Spleen (tissue), 11 donors: ENCODE measurements around the gene EMX2. TPM values are rescaled to one million over a fixed set of nuclear protein-coding genes. Genes with fewer than 3 reads are reported as not detected.

ENCODE experiments used
- DNase-seq: peaks from one replicate; pipeline ENCODE4 v3.0.0-alpha.2; 2020
- H3K27ac ChIP-seq, 8 donors: fragments of 200-600 bp; sonication (generic) in 7 of 8; 1 replicate in 4 of 8; 2 replicates in 4 of 8; pipeline versions ENCODE4 v1.5.0 to v1.8.0; 2016 to 2021; ENCODE audit warnings: inconsistent platforms in 4 of 8, mild to moderate bottlenecking in 4 of 8, moderate library complexity in 1 of 8
- H3K27me3 ChIP-seq, 7 donors: fragments of 200-600 bp; sonication (generic) in 6 of 7; replicated peaks in 1 of 7; 1 replicate in 4 of 7; 2 replicates in 3 of 7; pipeline versions ENCODE4 v1.5.0 to v1.8.0; 2016 to 2021; ENCODE audit warnings: inconsistent platforms in 3 of 7, mild to moderate bottlenecking in 1 of 7
- H3K36me3 ChIP-seq, 6 donors: fragments of 200-600 bp; sonication (generic) in 5 of 6; 1 replicate in 4 of 6; 2 replicates in 2 of 6; pipeline versions ENCODE4 v1.5.0 to v1.8.0; 2016 to 2021; ENCODE audit warnings: inconsistent platforms in 2 of 6
- H3K4me1 ChIP-seq, 6 donors: fragments of 200-600 bp; sonication (generic) in 5 of 6; 1 replicate in 3 of 6; 2 replicates in 3 of 6; pipeline versions ENCODE4 v1.5.0 to v1.8.0; 2016 to 2021; ENCODE audit warnings: inconsistent platforms in 3 of 6
- H3K4me3 ChIP-seq, 8 donors: fragments of 200-600 bp; sonication (generic) in 7 of 8; 1 replicate in 4 of 8; 2 replicates in 4 of 8; pipeline versions ENCODE4 v1.5.0 to v1.8.0; 2016 to 2021; ENCODE audit warnings: inconsistent platforms in 4 of 8, mild to moderate bottlenecking in 4 of 8, moderate library complexity in 2 of 8
- H3K9me3 ChIP-seq, 8 donors: fragments of 200-600 bp; sonication (generic) in 7 of 8; 1 replicate in 4 of 8; 2 replicates in 4 of 8; pipeline versions ENCODE4 v1.5.0 to v1.8.0; 2016 to 2021; ENCODE audit warnings: inconsistent platforms in 4 of 8
- POLR2A ChIP-seq, 3 donors: fragments of 450-650 bp; IDR thresholded peaks; one replicate each; pipeline ENCODE4 v1.5.1; 2017; ENCODE audit warnings: antibody characterized with exemption in 3 of 3, mild to moderate bottlenecking in 1 of 3
- POLR2AphosphoS5 ChIP-seq, 3 donors: sonication (generic); formaldehyde crosslinking; IDR thresholded peaks; one replicate each; pipeline ENCODE4 v1.5.1; 2017; ENCODE audit warnings: antibody characterized with exemption in 3 of 3
- WGBS, 5 donors: extraction: QIAGEN DNeasy Blood & Tissue Kit in 3 of 5; methylation state at CpG; one replicate each; pipeline versions ENCODE4 v1.1.5 to v1.1.7; 2013 to 2018; 5-methylcytosine and 5-hydroxymethylcytosine counted together
- intact Hi-C: fragments of 100-400 bp; cut with DNase I; formaldehyde crosslinking; loops from one replicate; pipeline ENCODE4 v1.15.0; 2023; ENCODE audit warnings: low total_unique reads
- polyA plus RNA-seq, 3 donors: library from polyadenylated mRNA; stranded (reverse); fragments of 200-250 nt; gene quantifications; one replicate each; pipeline ENCODE4 v1.2.1, GENCODE V29; 2013
- total RNA-seq, 7 donors: library from RNA; depleted of rRNA in 3 of 7; stranded (reverse); fragments of >200 nt in 3 of 7; fragmentation: NEBNext Ultra II Directional in 4 of 7; extraction: Animal tissue kit (Norgen Biotek cat#: 25700) in 4 of 7; gene quantifications; one replicate each; pipeline versions ENCODE4 v1.1.0 to v1.2.1, GENCODE V29; 2016 to 2021
- TF ChIP-seq, protein P1 (sequence below), 11 experiments: fragments of 200-600 bp in 7 of 11; fragments of 450-650 bp in 4 of 11; sonication (generic) in 4 of 11; IDR thresholded peaks in 8 of 11; conservative IDR thresholded peaks in 3 of 11; 1 replicate in 7 of 11; 2 replicates in 4 of 11; pipeline versions ENCODE4 v1.4.0 to v1.8.0; 2016 to 2021; ENCODE audit warnings: antibody characterized with exemption in 11 of 11, inconsistent platforms in 4 of 11, mild to moderate bottlenecking in 1 of 11
- donor health status: healthy with polysubstance abuse.
- donor health status: DM: no; HTN: no; CAD: no; lungs with moderate emphysema.
- donor health status: DM: no; HTN: no; CAD: no.
- donor health status: Bipolar disorder and iron deficiency.
- donor health status: healthy.
- donor health status: DM: no; HTN: no; CAD: no.
- donor health status: DM: yes; HTN: yes; CAD: no.

The EMX2 gene
- total and polyA plus RNA-seq, 10 donors, result 0.06 TPM; not detected in 9

DNA sequence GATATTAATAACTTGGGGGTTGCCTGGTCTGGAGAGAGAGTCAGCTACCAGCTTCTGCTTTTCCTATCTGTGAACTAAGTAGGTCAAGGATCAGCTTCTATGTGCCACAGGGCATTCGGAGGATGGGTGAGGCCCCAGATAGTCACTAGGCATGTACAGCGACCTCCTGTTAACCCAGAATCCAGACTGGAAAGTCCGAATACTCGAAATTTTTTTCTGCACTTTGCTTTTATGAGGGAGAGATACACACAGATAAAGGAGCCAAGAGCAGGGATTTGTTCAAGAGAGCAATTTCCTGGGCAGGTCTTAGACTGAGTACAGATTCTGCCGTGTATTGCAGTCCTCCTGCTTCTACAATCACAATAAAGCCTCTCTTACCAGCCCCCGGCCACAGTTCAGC, 54.2 kb downstream of the EMX2 start:
- H3K4me3 ChIP-seq, result no peak overlapping the region
- no peaks in the 10 kb centered on the region for H3K9me3 ChIP-seq
- H3K4me1 ChIP-seq, result no peaks in the 10 kb centered on the region
- 48 to 58% (median 52%) methylated on average over 6 of the region's 6 CpGs for WGBS, 5 donors
- DNase-seq, result no peak
- intact Hi-C loops, result no loop called here
- no peaks in the 10 kb centered on the region for H3K36me3 ChIP-seq
- peaks cover 0 to 28% (median 0%) of the 10 kb centered on the region in 7 donors for H3K27me3 ChIP-seq
- H3K27ac ChIP-seq, result no peak overlapping the region
- TF ChIP-seq, protein P1, sequence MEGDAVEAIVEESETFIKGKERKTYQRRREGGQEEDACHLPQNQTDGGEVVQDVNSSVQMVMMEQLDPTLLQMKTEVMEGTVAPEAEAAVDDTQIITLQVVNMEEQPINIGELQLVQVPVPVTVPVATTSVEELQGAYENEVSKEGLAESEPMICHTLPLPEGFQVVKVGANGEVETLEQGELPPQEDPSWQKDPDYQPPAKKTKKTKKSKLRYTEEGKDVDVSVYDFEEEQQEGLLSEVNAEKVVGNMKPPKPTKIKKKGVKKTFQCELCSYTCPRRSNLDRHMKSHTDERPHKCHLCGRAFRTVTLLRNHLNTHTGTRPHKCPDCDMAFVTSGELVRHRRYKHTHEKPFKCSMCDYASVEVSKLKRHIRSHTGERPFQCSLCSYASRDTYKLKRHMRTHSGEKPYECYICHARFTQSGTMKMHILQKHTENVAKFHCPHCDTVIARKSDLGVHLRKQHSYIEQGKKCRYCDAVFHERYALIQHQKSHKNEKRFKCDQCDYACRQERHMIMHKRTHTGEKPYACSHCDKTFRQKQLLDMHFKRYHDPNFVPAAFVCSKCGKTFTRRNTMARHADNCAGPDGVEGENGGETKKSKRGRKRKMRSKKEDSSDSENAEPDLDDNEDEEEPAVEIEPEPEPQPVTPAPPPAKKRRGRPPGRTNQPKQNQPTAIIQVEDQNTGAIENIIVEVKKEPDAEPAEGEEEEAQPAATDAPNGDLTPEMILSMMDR (IDR thresholded peaks at IDR 0.05 in 8 of 11, conservative IDR thresholded peaks at IDR 0.05 in 3 of 11), result no peak
- TF ChIP-seq POLR2A (IDR thresholded peaks at IDR 0.05) (no peak), POLR2AphosphoS5 (IDR thresholded peaks at IDR 0.05) (no peak)

DNA sequence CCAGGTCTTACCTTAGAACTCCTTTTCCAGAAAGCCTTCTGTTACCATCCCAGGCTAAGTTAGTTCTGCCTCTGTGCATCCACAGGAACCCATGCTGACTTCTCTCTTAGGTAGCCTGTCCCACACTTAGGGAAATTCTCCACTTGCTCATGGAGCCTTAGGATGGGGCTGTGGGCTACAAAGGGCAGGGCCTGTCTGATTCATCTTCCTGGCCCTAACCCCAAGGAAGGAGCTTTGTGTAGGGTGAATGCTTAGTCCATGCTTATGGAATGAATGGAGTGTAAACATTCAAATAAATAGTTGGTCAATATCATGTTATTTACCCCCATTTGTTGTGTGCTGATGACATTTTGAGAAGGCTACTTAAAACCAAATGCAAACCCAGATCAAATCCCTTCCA, 54.7 kb downstream of the EMX2 start:
- no peak for DNase-seq
- no peak overlapping the region for H3K27ac ChIP-seq
- no peaks in the 10 kb centered on the region for H3K4me1 ChIP-seq
- H3K27me3 ChIP-seq, result peaks cover 0 to 28% (median 0%) of the 10 kb centered on the region in 7 donors
- H3K9me3 ChIP-seq, result no peaks in the 10 kb centered on the region
- intact Hi-C loops, result no loop called here
- H3K36me3 ChIP-seq, result no peaks in the 10 kb centered on the region
- H3K4me3 ChIP-seq, result no peak overlapping the region
- TF ChIP-seq POLR2AphosphoS5 (IDR thresholded peaks at IDR 0.05), result no peak
- TF ChIP-seq POLR2A (IDR thresholded peaks at IDR 0.05), result no peak
- TF ChIP-seq, protein P1 (IDR thresholded peaks at IDR 0.05 in 8 of 11, conservative IDR thresholded peaks at IDR 0.05 in 3 of 11), result no peak

Other genes with a start within 250 kb of the EMX2 start
- gene PDZD8, start 167.3 kb upstream of the EMX2 start, total RNA-seq, result 100 to 1,000 TPM in 1 of 7 donors, 10 to 100 TPM in 6; 23.4 to 119 (median 27.3) TPM
- gene PDZD8, start 167.3 kb upstream of the EMX2 start, polyA plus RNA-seq, result 1 to 10 TPM in 2 of 3 donors, under 1 TPM in 1; 0.91 to 3.5 (median 1.4) TPM